Measurements from ENCODE around the gene EMILIN3. TPM values are rescaled to one million over a fixed set of nuclear protein-coding genes. Genes with fewer than 3 reads are reported as not detected.

The EMILIN3 gene, protein sequence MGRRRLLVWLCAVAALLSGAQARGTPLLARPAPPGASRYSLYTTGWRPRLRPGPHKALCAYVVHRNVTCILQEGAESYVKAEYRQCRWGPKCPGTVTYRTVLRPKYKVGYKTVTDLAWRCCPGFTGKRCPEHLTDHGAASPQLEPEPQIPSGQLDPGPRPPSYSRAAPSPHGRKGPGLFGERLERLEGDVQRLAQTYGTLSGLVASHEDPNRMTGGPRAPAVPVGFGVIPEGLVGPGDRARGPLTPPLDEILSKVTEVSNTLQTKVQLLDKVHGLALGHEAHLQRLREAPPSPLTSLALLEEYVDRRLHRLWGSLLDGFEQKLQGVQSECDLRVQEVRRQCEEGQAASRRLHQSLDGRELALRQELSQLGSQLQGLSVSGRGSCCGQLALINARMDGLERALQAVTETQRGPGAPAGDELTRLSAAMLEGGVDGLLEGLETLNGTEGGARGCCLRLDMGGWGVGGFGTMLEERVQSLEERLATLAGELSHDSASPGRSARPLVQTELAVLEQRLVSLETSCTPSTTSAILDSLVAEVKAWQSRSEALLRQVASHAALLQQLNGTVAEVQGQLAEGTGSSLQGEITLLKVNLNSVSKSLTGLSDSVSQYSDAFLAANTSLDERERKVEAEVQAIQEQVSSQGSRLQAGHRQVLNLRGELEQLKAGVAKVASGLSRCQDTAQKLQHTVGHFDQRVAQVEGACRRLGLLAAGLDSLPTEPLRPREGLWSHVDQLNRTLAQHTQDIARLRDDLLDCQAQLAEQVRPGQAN
- total RNA-seq: 0.12 and 0.16 TPM in 2 replicates

DNA sequence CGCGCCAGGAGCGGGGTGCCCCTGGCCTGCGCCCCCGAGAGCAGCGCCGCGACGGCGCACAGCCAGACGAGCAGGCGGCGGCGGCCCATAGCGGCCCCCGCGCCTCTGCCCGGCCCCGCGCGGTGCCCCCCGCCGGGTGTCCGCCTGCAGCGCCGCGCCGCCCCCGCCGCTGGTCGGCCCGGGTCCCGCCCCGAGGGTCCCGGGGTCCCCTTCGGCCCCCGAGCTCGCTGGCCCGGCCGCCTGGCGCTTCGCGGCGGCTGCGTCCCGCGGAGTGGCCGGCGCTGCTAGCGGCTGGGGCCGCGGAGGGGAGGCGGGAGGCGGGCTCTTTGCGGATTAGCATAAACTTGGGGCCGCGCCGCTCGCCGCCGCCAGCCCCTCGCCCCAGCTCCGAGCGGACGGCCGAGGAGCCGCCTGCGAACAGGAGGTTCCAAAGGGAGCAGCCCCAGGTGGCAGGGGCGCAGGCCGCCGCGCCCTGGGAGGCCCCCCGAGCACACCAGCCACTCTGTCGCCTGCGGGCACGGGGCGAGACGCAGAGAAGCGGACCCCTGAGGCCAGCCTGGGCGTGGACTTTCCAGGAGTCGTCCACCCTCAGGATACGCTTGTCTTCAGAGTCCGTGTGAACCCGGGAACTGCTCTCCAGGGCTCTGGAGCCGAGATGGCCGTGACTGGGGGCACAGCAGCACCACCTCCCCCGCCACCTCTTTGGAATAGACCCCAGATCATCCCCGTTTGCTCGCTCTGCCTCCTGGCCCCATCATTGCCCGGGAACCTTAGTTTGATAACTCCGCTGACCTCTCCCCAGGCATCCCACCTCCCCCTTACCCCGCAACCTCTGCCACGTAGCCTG lies at the start of gene EMILIN3:
TSS of gene EMILIN3 (minus strand) at position 273 of the 847 bp plus-strand sequence. CDS start at position 89, 184 bp downstream.

DNA sequence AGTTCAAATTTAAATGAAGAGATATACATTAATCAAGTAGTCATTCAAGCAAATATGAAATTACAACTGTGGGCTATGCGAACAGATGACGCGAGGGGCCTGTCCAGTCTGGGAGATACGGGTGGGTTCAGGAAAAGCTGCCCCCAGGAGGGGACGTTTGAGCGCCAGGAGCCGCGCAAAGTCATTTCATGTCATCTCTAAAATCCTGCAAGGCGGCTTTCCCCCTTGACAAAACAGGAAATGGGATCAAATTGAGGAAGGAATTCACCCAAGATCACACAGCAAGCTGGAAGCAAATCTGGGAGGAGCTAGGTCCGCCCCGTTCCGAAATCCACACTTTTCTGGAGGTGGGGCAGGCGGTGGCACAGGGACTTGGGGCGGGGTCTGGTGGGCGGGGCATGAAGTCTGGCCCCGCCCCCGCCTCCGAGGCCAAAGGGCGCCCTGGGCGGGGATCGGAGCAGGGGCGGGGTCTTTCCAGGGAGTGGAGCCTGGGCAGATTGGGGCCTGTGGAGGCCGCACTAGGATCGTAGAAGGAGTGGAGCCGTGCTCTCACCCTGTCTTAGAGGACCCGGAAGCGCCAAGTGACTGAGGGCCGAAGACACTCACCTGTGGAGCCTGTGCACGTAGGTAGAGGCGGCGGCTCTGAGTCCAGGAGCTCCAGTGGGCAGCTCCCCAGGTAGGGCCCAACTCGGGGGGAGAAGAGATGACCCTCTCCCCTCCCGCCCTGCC lies 26.1 kb downstream of the EMILIN3 start, which contains the start of gene LPIN3:
TSS of gene LPIN3 (plus strand) at position 495 of the 729 bp plus-strand sequence. CDS start 4,983 bp downstream, outside the sequence.

DNA sequence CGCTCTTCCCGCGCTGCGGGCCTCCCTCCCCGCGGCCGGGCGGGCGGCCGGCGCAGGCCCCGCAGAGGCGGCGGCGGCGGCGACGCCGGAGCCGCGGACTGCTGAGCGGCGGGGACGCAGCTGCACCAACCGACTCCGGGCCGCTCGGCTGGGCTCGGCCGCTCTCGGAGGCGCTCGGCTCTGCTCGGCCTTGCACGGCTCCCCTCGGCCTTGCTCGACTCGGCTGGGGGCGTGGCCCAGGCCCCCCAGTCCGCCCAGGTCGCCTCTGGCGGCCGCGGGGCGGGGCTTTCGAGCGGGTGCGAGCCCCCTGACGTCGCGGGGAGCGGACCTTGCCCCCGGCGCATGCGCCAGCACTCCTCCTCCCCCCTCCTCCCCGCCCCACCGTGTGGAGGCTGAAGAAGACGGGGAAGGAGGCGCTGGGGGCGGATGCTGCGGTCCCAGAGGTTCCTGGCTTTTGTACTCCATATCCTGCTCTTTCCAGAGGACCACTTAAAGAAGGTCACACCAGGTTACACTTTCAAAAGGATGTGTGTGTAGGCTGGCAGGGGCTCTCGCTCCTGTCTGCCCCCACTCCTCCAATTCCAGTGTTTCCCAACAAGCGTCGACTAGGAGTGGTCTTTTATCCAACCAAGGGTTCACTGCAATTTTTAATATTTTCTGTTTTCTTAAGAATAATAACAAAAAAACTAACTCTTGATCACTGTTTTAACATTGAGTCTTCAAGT lies 48.9 kb downstream of the EMILIN3 start, which contains the start of gene ZHX3:
TSS of gene ZHX3 (minus strand) at position 186 of the 725 bp plus-strand sequence. CDS start 112,815 bp downstream, outside the sequence.

Other genes starting within 250 kb of the EMILIN3 start
- 61.3 and 62.9 TPM in 2 replicates for gene PLCG1, start 229.3 kb downstream of the EMILIN3 start, total RNA-seq
- 49.1 and 54.8 TPM in 2 replicates for gene ZHX3, start 49.1 kb downstream of the EMILIN3 start, total RNA-seq
- gene LPIN3, start 26.0 kb downstream of the EMILIN3 start, total RNA-seq: 14.6 and 17.1 TPM in 2 replicates